Measurements from ENCODE around the gene SORBS1.

Gene SORBS1

GRCh38 chr10:95561177-95561863, at the start of gene SORBS1:
Gene SORBS1, minus strand, starts transcription at chr10:95561371. Its CDS starts 120,236 bp downstream, at chr10:95441135.
- DNase-seq (ENCODE audit: low spot score) = peak; percentile 96

GRCh38 chr10:95610727-95611126, 49.6 kb upstream of the SORBS1 start:
- DNase-seq (ENCODE audit: low spot score) = no peak

GRCh38 chr10:95606922-95607321, 45.8 kb upstream of the SORBS1 start:
- DNase-seq (ENCODE audit: low spot score) = no peak

GRCh38 chr10:95605163-95605562, 44.0 kb upstream of the SORBS1 start:
- no peak for DNase-seq (ENCODE audit: low spot score)

GRCh38 chr10:95604630-95605029, 43.5 kb upstream of the SORBS1 start:
- DNase-seq (ENCODE audit: low spot score) = no peak

GRCh38 chr10:95602382-95602781, 41.2 kb upstream of the SORBS1 start:
- no peak for DNase-seq (ENCODE audit: low spot score)

- peak; percentile 75 for DNase-seq (ENCODE audit: low spot score)
Observed at GRCh38 chr10:95601116-95601719, 40.0 kb upstream of the SORBS1 start.

- DNase-seq (ENCODE audit: low spot score) = no peak
Observed at GRCh38 chr10:95600158-95600557, 39.0 kb upstream of the SORBS1 start.

- no peak for DNase-seq (ENCODE audit: low spot score)
Observed at GRCh38 chr10:95597788-95598187, 36.6 kb upstream of the SORBS1 start.

- DNase-seq (ENCODE audit: low spot score) = peak; percentile 35
Observed at GRCh38 chr10:95588025-95588424, 26.9 kb upstream of the SORBS1 start.

- no peak for DNase-seq (ENCODE audit: low spot score)
Observed at GRCh38 chr10:95579835-95580535, 18.8 kb upstream of the SORBS1 start.

- DNase-seq (ENCODE audit: low spot score) = no peak
Observed at GRCh38 chr10:95579292-95579691, 18.1 kb upstream of the SORBS1 start.

- DNase-seq (ENCODE audit: low spot score) = no peak
Observed at GRCh38 chr10:95578619-95579018, 17.4 kb upstream of the SORBS1 start.

GRCh38 chr10:95574649-95575365, 13.6 kb upstream of the SORBS1 start:
- DNase-seq (ENCODE audit: low spot score) = no peak

- no peak for DNase-seq (ENCODE audit: low spot score)
Observed at GRCh38 chr10:95573964-95574604, 12.9 kb upstream of the SORBS1 start.

GRCh38 chr10:95573527-95573926, 12.4 kb upstream of the SORBS1 start:
- DNase-seq (ENCODE audit: low spot score) = no peak

GRCh38 chr10:95572131-95572820, 11.1 kb upstream of the SORBS1 start:
- DNase-seq (ENCODE audit: low spot score) = no peak

GRCh38 chr10:95571390-95571789, 10.2 kb upstream of the SORBS1 start:
- no peak for DNase-seq (ENCODE audit: low spot score)

- DNase-seq (ENCODE audit: low spot score) = no peak
Observed at GRCh38 chr10:95569368-95569767, 8.2 kb upstream of the SORBS1 start.

GRCh38 chr10:95567903-95568630, 6.9 kb upstream of the SORBS1 start:
- peak; percentile 21 for DNase-seq (ENCODE audit: low spot score)

GRCh38 chr10:95566136-95566535, 5.0 kb upstream of the SORBS1 start:
- no peak for DNase-seq (ENCODE audit: low spot score)
